ENCODE measurements around the gene INO80B.

INO80B gene

GRCh38 chr2:74500578-74500946, 45.7 kb downstream of the INO80B start:
- in situ Hi-C loops (cut with HindIII; ENCODE audit: low sequenced_read_pairs), result no loop called here

DNA sequence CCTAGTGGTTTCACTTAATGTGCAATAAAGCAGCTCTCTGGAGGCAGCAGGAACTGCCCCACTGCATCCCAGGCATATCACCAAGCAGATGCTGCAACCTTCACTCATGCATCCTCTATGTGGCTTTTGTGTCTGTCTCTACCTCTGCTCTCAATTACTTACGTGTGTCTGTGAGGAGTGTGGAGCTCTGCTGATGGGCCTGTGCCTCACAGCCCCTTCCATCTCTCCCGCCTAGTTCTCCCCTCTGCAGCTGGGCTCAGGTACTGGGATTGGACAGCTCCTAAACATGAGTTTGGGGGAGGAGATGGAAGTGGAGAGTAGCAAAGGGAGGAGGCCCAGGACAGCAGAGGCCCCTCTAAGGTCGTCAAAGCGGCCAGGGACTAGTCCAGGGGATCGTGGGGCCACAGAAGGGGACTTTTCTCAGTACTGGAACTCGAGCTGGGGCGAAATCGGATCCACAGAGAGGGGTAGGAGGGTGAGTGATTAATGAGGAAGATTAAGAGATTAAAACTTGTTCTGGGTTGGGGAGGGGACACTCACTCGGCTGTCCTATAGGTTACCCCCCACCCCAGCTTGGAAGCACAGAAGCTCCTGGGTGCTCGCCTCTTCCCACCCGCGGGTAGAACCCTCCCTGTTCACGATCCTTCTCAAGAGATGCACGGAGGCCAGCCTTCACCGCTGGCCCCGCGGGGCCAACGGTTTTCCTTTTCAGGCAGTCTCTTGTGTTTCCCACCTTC, 46.6 kb downstream of the INO80B start:
- in situ Hi-C loops (cut with HindIII; ENCODE audit: low sequenced_read_pairs), result no loop called here

DNA sequence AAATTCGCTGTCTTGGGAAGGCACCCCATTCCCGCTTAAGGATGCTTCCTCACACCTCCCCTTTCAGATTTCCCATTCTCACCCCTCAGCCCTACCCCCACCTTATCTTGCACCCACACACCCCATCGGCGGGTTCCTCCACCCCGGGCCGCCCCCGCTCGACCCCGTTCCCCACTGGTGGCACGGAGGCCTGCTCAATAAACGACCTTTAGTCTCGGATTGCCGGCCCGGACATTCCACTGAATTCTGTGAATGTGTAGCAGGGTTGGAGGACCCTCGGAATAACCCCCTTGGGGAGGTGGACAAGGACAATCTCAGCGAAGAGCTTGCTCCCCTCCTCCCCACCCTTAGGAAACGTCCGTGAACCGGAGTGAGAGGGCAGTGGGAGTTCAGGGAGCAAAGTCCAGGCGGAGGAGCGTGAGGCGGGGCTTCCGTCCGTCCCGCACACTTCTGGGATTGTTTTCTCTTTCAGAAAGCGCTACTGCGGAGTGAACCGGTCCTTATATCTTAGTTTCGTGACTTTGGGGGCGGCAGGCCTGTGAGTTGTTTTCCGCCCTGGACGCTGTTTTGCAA, 47.3 kb downstream of the INO80B start:
- in situ Hi-C loops (cut with HindIII; ENCODE audit: low sequenced_read_pairs), result no loop called here

DNA sequence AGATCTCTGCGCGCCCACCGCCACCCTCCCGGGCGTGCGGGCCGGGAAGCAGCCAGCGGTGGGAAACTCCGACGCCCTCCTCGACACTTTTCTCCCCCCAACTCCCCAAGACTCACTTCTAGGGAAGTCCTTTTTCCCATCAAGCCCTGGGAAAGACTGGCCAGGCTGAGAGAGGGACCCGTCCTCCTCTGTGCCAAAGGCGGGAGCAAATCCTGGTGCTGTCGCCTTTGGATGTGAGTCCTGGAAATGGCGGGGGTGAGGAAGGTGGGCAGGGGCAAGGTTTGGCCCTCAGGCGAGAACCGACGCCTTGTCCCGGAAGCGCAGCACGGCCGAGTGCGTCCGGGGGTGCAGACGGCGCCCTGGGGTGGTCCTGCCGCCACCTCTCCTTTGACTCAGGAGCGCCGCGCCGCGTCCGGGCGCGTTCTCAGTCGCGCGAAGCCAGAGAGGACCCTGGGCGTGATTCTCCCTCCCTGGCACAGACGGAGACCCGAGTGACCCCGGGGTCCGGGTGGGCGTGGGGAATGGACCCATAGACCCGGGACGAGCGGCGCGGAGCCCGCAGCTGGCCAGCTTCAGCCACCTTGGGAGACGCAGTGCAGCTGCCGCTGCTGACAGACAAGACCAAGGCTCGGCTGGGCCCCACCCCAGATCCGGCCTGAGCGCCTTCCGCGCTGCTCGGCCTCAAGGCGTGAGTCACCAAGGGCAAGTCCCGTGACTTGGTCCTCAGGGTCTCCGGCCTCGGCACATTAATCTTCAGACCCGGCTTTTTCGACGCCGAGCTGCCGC, 48.0 kb downstream of the INO80B start:
- in situ Hi-C loops (cut with HindIII; ENCODE audit: low sequenced_read_pairs), result no loop called here

DNA sequence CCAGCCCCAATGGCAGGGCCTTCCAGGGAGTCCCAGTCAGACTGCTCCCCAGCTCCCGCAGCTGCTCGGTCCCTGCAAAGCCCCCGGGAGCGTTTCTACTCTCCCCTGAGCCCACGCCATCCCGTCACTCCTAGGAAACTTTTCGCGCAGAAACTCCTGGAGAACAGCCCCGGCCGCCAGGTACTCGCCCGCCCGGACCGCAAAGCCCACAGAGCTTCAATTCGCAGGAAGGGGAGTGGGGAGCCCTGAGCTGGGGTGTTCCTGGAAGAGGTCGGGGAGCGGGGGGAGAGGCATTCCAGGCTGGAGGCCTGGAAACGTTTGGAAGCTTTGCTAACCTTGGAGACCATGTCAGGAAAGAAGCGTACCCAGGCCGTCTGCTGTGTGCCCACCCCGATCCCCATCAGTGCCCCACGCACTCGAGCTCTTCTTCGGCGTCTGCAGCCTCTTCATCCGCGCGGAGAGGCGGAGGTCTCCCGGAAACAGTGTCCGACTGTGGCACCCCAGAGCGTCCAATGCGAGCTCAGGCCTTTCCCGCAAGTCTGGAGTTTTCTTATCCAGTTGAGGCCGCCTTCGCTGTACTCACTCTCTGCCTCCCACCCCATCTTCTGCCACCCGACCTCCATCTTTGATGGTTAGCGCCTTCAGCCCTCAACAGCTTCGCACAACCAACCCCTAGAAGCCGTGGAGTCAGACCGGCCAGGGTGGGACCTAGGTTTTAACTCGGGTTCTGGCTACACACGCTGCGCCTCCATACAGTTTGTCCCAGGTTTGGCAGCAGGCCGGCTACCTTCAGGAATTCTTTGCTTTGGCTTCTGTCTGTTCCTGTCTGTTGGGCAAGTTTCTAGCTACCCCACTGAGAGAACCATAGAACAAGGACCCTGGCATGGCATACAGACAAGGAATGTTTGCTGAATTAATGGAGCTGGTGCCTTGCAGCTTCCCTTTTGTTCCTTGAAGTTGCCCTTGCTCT, 48.9 kb downstream of the INO80B start:
- in situ Hi-C loops (cut with HindIII; ENCODE audit: low sequenced_read_pairs), result no loop called here

DNA sequence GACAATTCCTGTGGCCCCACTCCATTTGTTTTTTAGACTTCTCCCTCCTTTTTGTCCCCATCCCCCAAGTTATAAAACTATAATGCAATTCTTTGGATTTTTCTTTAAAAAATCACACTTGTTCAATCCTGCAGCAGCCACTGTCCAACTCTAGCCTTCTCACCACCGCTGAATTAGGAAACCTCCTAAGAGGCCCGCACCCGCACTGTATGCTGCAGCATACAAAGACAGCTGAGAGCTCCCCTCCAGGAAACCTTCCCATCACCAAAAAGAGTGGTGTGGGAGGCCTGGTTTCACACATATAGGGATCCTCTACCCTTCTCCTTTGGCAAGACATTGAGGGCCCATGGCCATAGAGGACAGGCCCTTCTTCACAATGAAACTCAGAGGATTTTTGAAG, 49.7 kb downstream of the INO80B start:
- in situ Hi-C loops (cut with HindIII; ENCODE audit: low sequenced_read_pairs), result no loop called here

DNA sequence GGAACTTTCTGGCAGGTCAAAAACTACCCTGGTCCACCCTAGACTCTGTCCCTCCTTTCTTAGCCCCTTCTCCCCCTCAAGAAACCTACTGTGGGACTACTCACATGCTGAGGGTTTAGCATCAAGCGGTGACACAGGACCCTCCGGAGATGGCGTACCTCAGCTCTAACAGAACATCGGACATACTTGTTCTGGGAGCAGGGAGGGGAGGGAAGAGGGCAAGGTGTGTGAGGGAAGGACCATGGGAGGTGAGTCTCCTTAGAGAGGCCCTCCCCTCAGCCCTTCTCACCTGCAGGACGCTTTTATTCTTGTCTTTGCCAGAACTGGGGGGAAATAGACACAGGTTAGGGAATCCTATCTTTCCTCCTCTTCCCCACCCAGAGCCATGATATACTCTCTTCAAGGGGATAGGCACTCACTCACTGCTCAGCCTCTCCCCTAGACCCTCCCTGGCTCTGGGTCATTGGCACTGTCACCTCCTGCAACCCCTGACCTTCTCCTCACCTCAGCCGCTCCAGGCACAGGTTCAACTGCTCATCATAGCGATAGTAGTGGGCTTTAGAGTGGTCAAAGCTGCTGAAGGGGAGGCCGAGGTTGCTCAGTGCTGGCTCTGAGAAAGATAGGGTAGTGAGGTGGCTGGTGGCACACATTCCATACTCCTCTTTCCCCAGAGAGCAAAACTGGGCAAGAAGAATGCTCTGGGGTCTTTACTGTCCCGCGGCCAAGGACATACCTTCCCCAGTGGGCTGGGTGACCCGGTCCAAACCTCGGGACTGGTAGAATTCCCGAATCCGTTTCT, 50.8 kb downstream of the INO80B start:
- in situ Hi-C loops (cut with HindIII; ENCODE audit: low sequenced_read_pairs), result no loop called here

- in situ Hi-C loops (cut with HindIII; ENCODE audit: low sequenced_read_pairs), result no loop called here
Observed at GRCh38 chr2:74507145-74507925, 52.4 kb downstream of the INO80B start, which contains the start of gene PCGF1. Gene PCGF1, minus strand, starts transcription at chr2:74507695. Its CDS starts 27 bp downstream, at chr2:74507668.
